HG03378 (cell line): ENCODE measurements around the gene MYL10.
"Not testable (repeated sequence)": the region's sequence is repeated elsewhere in the genome, so short reads cannot be mapped to it uniquely, and the experiment has no call there.

ENCODE experiments used
- ATAC-seq: cut with Tn5 transposase; IDR thresholded peaks from one replicate; pipeline ENCODE4 v1.9.1; 2021; ENCODE audit warnings: mild to moderate bottlenecking, moderate library complexity; ENCODE audit not compliant: unreplicated experiment

The MYL10 gene

GRCh38 chr7:101620991-101621390 is 8.1 kb downstream of the MYL10 start:
- ATAC-seq: no peak

- no peak for ATAC-seq
Observed at GRCh38 chr7:101620395-101620794, 8.7 kb downstream of the MYL10 start.

GRCh38 chr7:101618916-101619315 is 10.2 kb downstream of the MYL10 start:
- ATAC-seq: no peak

- no peak for ATAC-seq
Observed at GRCh38 chr7:101618207-101618839, 10.8 kb downstream of the MYL10 start.

GRCh38 chr7:101617451-101618206 is 11.5 kb downstream of the MYL10 start:
- ATAC-seq: no peak

- ATAC-seq: no peak
Observed at GRCh38 chr7:101615446-101615845, 13.7 kb downstream of the MYL10 start.

GRCh38 chr7:101614939-101615302 is 14.2 kb downstream of the MYL10 start:
- no peak for ATAC-seq

- ATAC-seq: no peak
Observed at GRCh38 chr7:101614098-101614938, 14.8 kb downstream of the MYL10 start.

GRCh38 chr7:101612885-101613515 is 16.1 kb downstream of the MYL10 start:
- no peak for ATAC-seq

- no peak for ATAC-seq
Observed at GRCh38 chr7:101608772-101609713, 20.1 kb downstream of the MYL10 start.

- ATAC-seq: no peak
Observed at GRCh38 chr7:101606498-101606923, 22.6 kb downstream of the MYL10 start.

- ATAC-seq: no peak
Observed at GRCh38 chr7:101605611-101606497, 23.2 kb downstream of the MYL10 start.

- ATAC-seq: not testable (repeated sequence)
Observed at GRCh38 chr7:101604934-101605332, 24.2 kb downstream of the MYL10 start.

GRCh38 chr7:101604331-101604933 is 24.7 kb downstream of the MYL10 start:
- ATAC-seq: no peak

GRCh38 chr7:101602484-101603241 is 26.4 kb downstream of the MYL10 start:
- ATAC-seq: no peak

- ATAC-seq: no peak
Observed at GRCh38 chr7:101602082-101602481, 27.0 kb downstream of the MYL10 start.

- no peak for ATAC-seq
Observed at GRCh38 chr7:101599787-101600186, 29.3 kb downstream of the MYL10 start.
